ENCODE results near the gene ADAMTS14. TPM values are rescaled to one million over a fixed set of nuclear protein-coding genes. Genes with fewer than 3 reads are reported as not detected.
"Not testable (repeated sequence)": the region's sequence is repeated elsewhere in the genome, so short reads cannot be mapped to it uniquely, and the experiment has no call there.

The ADAMTS14 gene
- total RNA-seq, 1 donor from 2014 or later: 2.9 TPM

GRCh38 chr10:70751356-70751755 lies 79.0 kb downstream of the ADAMTS14 start:
- DNase-seq (ENCODE audit: low spot score): no peak

GRCh38 chr10:70751991-70752390 lies 79.7 kb downstream of the ADAMTS14 start:
- no peak for DNase-seq (ENCODE audit: low spot score)

DNA sequence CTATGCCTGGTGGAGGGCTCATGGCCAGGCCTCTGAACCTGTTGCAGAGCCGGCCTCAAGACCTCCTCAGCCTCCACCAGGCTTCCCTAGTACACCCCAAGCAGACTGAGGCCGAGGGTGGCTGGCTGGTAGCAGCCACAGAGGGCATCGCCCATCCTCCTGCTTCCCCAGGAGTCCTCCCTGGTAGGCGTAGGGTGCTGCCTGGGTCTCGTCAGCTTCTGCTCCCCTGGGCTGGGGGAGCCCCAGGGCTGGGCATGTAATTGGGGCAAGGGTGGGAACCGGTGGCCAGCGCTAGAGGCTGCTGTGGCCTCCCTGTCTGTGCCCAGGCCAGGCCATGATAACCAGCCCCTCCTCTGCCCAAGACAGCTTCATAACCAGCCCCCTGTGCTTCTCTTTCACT lies 80.3 kb downstream of the ADAMTS14 start:
- no peak for DNase-seq (ENCODE audit: low spot score)

DNA sequence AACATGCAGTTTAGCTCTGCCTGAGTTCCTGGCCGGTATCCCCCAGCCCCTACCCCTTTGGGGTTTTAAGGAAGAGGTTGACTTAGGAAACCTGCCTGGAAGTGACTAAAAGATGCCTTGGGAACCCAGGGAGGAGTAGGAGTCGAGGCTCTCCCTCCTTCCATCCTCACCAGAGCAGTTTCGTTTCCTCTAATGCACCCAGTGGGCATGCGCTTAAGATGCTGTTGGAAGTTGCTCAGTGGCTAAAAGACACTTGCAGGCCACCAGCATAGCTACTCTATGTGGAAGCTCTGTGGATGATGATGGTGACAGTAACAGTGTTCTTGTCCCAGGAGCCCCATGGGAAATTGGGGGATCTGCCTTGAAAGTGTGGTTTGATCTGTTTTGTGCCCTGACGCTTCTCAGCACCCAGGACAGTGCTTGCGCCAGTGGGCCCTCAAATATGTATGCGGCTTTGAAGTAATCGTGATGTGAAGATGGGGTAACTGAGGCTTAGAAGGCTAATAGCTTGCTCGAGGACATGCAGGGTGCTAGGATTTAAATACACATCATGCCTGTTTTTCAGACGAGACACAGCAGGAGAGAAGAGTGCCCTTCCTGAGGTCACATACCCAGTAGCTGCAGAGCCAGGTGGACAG lies 80.8 kb downstream of the ADAMTS14 start:
- no peak for DNase-seq (ENCODE audit: low spot score)

- DNase-seq (ENCODE audit: low spot score): no peak
Observed at GRCh38 chr10:70753841-70754621, 81.7 kb downstream of the ADAMTS14 start.

DNA sequence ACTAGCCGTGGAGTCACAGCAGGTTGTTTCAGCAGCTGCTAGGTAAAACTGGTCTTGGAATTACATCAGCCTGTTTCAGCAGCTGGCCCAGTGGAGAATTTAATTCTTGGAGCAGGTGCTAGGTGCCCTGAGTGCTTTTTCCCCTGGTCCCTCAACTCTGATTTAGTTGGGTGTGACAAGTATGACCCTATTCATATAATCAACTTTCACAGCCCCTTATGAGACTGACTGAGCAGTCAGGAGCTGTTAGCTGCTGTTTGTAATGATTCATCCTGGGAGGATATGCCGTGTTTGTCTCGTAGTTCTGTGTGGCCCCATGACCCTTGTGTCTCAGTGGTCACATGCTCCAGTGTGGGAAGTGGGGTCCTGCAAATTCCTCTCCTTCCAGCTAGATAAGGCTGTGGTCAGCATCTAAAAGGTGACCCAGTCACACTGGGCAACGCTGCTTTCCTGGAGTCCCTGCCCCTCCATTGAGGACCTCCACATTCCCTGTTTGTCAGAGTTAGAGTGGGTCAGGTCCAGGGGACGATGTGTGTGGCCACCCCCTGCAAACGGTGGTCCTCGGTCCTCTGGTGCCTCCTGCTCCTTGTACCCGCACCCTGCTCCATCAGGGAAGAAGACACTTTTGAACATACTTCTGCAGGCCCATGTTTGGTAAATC lies 84.5 kb downstream of the ADAMTS14 start:
- no peak for DNase-seq (ENCODE audit: low spot score)

- no peak for DNase-seq (ENCODE audit: low spot score)
Observed at GRCh38 chr10:70757856-70758255, 85.5 kb downstream of the ADAMTS14 start.

GRCh38 chr10:70758757-70759514 lies 86.6 kb downstream of the ADAMTS14 start:
- DNase-seq (ENCODE audit: low spot score): peak; percentile 82

- no peak for DNase-seq (ENCODE audit: low spot score)
Observed at GRCh38 chr10:70759781-70760180, 87.5 kb downstream of the ADAMTS14 start.

DNA sequence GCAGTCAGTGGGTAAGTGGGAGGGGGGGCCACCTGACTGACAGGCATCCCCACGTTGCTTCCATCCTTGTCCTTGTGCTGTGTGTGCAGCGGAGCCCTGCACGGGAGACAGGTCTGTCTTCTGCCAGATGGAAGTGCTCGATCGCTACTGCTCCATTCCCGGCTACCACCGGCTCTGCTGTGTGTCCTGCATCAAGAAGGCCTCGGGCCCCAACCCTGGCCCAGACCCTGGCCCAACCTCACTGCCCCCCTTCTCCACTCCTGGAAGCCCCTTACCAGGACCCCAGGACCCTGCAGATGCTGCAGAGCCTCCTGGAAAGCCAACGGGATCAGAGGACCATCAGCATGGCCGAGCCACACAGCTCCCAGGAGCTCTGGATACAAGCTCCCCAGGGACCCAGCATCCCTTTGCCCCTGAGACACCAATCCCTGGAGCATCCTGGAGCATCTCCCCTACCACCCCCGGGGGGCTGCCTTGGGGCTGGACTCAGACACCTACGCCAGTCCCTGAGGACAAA lies 88.0 kb downstream of the ADAMTS14 start:
- no peak for DNase-seq (ENCODE audit: low spot score)

DNA sequence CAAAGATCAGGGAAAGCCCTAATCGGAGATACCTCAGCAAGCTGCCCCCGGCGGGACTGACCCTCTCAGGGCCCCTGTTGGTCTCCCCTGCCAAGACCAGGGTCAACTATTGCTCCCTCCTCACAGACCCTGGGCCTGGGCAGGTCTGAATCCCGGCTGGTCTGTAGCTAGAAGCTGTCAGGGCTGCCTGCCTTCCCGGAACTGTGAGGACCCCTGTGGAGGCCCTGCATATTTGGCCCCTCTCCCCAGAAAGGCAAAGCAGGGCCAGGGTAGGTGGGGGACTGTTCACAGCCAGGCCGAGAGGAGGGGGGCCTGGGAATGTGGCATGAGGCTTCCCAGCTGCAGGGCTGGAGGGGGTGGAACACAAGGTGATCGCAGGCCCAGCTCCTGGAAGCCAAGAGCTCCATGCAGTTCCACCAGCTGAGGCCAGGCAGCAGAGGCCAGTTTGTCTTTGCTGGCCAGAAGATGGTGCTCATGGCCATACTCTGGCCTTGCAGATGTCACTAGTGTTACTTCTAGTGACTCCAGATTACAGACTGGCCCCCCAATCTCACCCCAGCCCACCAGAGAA lies 88.8 kb downstream of the ADAMTS14 start:
- DNase-seq (ENCODE audit: low spot score): peak; percentile 44

GRCh38 chr10:70761727-70762350 lies 89.5 kb downstream of the ADAMTS14 start:
- no peak for DNase-seq (ENCODE audit: low spot score)

DNA sequence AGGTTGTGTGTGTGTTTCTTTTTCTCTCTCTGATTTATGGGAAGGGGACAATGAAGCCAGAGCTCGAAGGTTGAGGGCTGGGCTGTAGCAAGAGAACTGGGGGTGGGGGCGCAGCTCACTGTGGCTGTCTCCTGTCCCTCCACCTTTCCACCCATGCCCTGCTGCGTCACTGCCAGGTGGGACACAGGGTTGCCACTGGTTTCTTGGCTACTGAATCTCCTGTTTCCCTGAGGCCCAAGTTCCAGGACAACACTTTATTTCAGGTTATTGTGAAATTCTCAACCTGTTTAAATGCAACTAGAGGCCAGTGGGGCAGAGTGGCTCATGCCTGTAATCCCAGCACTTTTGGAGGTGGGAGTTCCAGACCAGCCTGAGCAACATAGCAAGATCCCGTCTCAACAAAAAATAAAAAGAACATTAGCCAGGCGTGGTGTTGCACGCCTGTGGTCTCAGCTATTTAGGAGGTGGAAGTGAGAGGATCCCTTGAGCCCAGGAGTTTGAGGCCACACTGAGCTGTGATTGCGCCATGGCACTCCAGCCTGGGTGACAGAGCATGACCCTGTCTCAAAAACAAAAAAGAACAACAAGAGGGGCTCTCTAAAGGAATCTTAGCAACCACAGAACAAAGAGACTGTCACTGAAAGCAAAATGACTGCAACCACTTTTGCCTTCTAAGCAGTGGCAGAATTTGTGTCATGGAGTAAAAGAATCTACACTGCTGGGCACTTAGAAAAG lies 90.3 kb downstream of the ADAMTS14 start:
- no peak for DNase-seq (ENCODE audit: low spot score)

DNA sequence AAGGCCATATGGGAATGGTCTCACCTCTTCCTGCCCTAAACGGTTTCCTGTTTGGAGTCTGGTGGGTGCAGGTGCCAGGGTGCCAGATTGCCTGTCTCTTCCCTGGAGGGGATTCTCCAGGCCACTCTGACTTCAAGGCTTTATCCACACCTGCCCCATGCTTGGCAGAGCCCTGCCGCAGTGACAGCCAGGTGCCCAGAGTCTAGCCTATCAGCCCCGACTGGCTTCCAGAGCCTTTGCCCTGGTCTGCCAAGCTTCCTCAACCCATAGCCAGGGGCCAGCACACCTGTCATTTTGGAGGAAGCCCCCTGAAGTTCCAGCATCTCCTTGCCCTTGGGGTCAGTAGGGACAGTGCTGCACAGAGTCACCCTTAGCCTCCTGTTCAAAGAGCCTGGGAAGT lies 91.3 kb downstream of the ADAMTS14 start:
- no peak for DNase-seq (ENCODE audit: low spot score)

GRCh38 chr10:70765794-70766594 lies 93.7 kb downstream of the ADAMTS14 start:
- no peak for DNase-seq (ENCODE audit: low spot score)

DNA sequence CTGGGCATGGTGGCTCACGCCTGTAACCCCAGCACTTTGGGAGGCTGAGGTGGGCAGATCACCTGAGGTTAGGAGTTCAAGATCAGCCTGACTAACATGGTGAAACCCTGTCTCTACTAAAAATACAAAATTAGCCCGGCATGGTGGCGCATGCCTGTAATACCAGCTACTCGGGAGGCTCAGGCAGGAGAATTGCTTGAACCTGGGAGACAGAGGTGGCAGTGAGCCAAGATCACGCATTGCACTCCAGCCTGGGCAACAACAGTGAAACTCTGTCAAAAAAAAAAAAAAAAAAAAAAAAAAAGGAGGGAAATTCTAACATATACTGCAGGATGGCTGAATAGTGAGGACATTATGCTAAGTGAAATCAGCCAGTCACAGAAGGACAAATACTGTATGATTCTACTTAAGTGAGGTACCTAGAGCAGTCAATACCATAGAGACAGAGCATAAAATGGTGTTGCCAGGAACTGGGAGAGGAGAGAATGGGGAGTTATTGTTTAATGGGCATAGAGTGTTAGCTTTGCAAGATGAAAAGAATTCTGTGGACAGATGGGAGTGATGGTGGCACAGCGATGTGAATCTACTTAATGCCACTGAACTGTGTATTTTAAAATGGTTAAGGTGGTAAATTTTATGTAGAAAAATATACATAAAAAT lies 95.8 kb downstream of the ADAMTS14 start:
- DNase-seq (ENCODE audit: low spot score): not testable (repeated sequence)

- DNase-seq (ENCODE audit: low spot score): no peak
Observed at GRCh38 chr10:70769121-70769520, 96.8 kb downstream of the ADAMTS14 start.

DNA sequence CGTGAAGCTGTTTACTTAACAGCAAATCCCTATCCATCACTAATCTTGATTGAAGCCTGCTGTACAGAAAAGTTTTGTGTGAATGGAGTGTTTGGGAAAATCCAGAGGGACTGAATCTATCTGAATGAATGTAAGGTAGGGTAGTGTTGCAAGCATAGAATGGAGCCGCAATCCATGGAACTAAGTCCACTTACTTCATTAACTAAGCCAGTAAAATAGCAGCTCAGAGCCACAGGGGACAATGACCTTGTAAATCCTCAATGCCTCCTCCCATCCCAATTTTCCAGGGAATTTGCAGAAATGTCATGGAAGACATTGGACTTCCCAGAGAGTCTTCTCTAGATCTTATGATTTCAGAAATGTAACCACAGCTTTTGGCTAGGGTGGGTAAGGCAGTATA lies 97.7 kb downstream of the ADAMTS14 start:
- no peak for DNase-seq (ENCODE audit: low spot score)

- not testable (repeated sequence) for DNase-seq (ENCODE audit: low spot score)
Observed at GRCh38 chr10:70770516-70770915, 98.2 kb downstream of the ADAMTS14 start.

All from umbilical cord (tissue), 2 donors.